ENCODE data around the gene SERPINH1.

SERPINH1 gene

GRCh38 chr11:75597636-75598035 is 35.6 kb downstream of the SERPINH1 start:
- peak; percentile 57 for DNase-seq (ENCODE audit: low read depth)
- H3K4me3 ChIP-seq (ENCODE audit: low read depth, low read length): no peak overlapping the region
- TF ChIP-seq, protein P1, sequence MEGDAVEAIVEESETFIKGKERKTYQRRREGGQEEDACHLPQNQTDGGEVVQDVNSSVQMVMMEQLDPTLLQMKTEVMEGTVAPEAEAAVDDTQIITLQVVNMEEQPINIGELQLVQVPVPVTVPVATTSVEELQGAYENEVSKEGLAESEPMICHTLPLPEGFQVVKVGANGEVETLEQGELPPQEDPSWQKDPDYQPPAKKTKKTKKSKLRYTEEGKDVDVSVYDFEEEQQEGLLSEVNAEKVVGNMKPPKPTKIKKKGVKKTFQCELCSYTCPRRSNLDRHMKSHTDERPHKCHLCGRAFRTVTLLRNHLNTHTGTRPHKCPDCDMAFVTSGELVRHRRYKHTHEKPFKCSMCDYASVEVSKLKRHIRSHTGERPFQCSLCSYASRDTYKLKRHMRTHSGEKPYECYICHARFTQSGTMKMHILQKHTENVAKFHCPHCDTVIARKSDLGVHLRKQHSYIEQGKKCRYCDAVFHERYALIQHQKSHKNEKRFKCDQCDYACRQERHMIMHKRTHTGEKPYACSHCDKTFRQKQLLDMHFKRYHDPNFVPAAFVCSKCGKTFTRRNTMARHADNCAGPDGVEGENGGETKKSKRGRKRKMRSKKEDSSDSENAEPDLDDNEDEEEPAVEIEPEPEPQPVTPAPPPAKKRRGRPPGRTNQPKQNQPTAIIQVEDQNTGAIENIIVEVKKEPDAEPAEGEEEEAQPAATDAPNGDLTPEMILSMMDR (IDR thresholded peaks at IDR 0.05; ENCODE audit: insufficient read depth, low read depth, low read length, missing control alignments): peak; percentile 69

DNA sequence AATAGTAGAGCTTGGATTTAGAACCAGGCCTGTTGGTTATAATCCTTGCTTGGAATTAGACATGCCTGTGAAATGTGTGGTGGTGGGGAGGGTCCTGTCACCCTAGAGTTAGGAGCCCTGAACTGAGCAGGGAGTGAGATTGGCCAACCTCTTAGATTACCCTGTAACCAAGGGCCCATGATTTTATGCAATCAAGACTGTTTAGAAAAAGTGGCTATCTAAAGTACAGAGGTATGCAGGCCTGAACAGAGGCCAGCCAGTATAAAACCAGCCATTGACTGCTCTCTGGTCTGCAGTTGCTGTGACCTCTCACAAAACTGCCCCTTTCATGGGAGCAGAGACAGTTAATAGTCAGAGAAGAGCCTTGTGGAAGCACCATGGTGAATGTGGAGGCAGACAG is 36.2 kb downstream of the SERPINH1 start:
- H3K4me3 ChIP-seq (ENCODE audit: low read depth, low read length): no peak overlapping the region
- DNase-seq (ENCODE audit: low read depth): no peak
- TF ChIP-seq, protein P1 (IDR thresholded peaks at IDR 0.05; ENCODE audit: insufficient read depth, low read depth, low read length, missing control alignments): no peak

DNA sequence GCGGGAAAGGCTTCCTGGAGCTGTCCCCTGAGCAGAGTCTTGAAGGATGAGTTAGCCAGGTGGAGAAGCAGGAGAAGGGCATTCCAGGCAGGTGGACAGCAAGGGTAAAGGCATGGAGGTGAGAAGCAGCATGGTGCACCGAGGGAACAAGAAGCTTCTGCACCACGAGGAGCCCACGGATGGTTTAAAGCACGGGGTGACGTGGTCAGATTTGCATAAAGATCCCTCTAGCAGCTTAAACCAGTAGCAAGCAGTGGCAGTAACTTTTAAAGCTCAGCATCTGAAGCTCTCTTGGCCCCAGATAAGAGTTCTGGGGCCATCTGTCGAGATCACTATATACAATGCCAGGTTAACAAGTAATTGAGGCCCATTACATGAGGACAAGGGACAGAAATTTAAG is 36.8 kb downstream of the SERPINH1 start:
- TF ChIP-seq, protein P1 (IDR thresholded peaks at IDR 0.05; ENCODE audit: insufficient read depth, low read depth, low read length, missing control alignments): no peak
- no peak overlapping the region for H3K4me3 ChIP-seq (ENCODE audit: low read depth, low read length)
- no peak for DNase-seq (ENCODE audit: low read depth)

GRCh38 chr11:75600356-75600755 is 38.3 kb downstream of the SERPINH1 start:
- H3K4me3 ChIP-seq (ENCODE audit: low read depth, low read length): no peak overlapping the region
- DNase-seq (ENCODE audit: low read depth): no peak
- TF ChIP-seq, protein P1 (IDR thresholded peaks at IDR 0.05; ENCODE audit: insufficient read depth, low read depth, low read length, missing control alignments): no peak

- DNase-seq (ENCODE audit: low read depth): no peak
- no peak overlapping the region for H3K4me3 ChIP-seq (ENCODE audit: low read depth, low read length)
- TF ChIP-seq, protein P1 (IDR thresholded peaks at IDR 0.05; ENCODE audit: insufficient read depth, low read depth, low read length, missing control alignments): no peak
Observed at GRCh38 chr11:75601494-75601893, 39.4 kb downstream of the SERPINH1 start.

DNA sequence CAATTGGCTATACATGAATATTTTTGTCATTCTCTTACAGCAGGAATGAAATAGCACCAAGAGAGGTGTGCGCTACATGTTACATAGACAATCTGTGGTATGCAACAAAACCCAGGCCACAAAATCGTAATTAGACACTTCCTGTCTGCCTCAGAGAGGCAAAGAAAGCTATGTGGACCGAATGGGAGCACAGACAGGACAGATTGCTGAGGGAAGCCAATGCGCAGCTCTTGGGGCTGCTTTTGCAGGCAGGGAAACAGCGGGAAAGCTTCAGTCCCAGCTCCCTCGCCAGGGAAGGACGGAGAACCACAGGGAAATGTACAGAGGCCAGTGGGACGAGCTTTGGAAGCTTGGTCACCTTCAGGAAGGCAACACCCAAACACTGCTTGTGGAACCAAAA is 40.9 kb downstream of the SERPINH1 start:
- no peak for DNase-seq (ENCODE audit: low read depth)
- no peak overlapping the region for H3K4me3 ChIP-seq (ENCODE audit: low read depth, low read length)
- TF ChIP-seq, protein P1 (IDR thresholded peaks at IDR 0.05; ENCODE audit: insufficient read depth, low read depth, low read length, missing control alignments): no peak

Data from GM12865 (cell line).